GM19099 (cell line): ENCODE measurements around the gene CAPN14.

ENCODE experiments used
- POLR2A ChIP-seq: IDR thresholded peaks from 3 replicates; pipeline ENCODE4 v1.6.1; 2011; ENCODE audit warnings: low read depth; ENCODE audit not compliant: insufficient read length; ENCODE audit errors: extremely low read depth

Gene CAPN14

DNA sequence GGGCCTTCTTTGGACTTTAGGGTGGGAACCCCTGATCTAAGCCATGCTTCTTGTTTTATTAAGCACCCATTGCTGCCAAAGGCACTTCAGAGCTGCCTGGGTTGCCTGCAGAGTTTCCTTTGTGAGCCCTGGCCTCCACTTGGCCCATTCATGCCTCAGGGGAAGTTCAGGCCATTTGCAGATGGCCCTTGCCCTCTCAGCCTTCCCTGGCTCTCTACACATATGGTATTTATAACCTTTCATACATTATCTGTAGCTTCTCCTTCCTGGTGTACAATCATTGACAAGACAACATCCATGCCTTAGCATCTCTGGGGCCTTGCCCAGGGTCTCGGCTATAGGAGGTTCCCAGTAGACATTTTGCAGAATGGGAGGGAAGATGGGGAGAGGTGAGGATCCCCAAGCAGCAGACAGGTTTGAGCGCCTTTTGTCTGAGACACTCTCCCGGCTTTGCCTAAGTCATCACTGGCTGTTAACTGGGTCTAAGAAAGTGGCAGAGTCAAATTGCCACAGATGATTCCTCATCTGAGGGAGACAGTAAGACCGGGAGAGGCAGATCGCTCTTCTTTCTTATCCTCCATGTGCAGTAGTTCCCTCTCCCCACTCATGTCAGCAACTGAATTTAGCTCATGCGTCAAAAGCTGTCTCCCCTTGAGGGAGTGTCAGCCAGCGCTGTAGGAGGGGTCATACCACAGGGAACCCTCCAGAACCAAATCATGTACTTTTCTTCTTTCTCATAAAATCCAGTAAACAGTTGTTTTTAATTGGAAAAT lies 19.3 kb upstream of the CAPN14 start:
- no peak for TF ChIP-seq POLR2A

DNA sequence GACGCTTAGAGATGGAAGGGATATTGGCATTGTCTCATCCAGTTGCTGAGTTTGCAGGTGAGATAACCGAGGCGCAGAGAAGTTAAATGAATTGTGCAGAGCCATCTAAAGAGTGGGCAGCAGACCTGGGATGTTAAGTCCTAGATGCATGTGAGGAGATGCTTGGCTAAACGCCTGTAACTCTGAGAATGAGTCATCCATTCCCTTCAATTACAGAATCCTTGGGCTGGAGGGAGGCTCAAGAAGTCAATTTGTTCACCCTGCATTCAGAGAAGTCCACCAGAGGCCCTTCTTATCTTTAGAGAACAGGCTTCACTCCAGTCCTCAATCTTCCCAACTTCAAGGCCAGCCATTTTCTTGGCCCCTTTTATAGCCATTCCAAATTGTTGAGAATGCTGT lies 18.2 kb upstream of the CAPN14 start:
- no peak for TF ChIP-seq POLR2A

DNA sequence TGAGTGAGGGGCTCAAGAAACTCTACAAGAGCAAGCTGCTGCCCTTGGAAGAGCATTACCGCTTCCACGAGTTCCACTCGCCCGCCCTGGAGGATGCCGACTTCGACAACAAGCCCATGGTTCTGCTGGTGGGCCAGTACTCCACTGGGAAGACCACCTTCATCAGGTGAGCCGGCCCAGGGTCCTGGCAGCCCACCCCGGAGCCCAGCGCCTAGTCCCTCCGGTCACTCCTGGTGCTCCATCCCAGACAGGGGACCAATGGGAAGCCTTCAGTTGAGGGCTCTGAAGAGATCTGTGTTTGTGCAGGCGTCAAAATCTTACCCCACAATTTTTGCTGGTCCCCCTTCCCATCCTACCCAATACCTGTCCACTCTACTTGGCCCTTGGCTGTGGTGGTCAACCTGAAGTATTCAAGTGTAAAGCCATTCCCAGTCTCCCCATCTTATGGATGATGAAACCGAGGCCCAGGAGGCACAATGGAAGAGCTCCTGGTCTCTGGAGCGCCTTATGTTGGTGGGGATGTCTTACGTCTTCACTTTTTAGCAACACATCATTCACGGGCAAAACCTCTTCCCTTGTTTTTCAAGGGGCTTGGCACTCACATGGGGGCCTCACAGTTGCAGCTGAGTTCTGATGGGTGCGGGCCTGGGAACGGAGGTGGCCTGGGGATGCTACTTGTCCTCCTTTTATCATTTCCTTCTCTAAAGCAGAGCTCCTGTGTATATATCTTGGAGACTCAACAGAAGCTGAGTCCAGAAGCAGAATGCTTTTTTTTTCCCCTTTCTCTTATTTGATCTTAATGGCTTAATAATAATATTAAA lies 17.6 kb upstream of the CAPN14 start:
- TF ChIP-seq POLR2A: no peak

DNA sequence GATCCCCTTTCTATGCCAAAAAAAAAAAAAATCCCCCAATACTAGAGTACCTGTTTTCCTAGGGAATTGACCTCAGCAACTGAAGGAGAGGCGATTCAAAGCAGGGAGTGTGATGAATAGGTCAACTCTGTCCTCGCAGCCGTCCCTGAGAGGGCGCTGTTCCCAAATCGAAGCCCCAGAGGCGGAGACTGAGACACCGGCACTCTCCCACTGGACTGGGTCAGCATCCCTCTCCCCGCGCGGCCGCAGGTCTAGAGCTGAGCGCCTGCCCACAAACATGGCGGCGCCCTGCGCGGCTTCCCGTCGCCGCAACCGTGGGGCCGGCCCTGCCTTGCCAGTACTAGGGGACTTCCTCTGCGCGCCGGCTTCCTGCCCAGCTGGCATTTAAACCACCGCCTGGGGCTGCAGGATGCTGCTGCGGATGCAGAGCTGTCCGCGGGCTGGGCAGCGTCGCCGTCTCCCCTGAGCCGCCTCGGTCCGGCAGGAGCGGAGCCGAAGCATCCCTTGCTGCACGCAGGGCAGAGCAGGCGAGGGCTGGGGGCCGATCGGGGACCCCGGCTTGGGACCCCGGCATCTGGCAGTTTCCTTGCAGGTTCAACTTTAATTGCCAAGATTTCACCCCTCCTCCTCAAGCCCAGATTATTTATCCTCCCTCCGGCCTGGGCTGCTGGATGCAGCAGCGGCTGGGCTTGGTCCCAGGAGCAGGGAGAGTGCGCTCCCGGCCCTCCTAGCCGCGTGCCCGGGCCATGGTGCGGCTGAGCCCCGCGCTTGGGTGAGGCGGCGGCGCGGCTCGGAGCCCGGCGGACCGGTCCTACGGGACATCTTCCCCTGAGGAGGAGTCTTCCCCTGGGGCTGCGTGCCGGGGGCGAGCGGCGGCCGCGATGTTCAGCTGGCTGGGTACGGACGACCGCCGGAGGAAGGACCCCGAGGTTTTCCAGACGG lies 16.7 kb upstream of the CAPN14 start, which contains the start of gene EHD3:
EHD3 (plus strand) TSS at position 412 of the 942 bp plus-strand sequence; CDS start at position 882, 470 bp downstream.
- no peak for TF ChIP-seq POLR2A

DNA sequence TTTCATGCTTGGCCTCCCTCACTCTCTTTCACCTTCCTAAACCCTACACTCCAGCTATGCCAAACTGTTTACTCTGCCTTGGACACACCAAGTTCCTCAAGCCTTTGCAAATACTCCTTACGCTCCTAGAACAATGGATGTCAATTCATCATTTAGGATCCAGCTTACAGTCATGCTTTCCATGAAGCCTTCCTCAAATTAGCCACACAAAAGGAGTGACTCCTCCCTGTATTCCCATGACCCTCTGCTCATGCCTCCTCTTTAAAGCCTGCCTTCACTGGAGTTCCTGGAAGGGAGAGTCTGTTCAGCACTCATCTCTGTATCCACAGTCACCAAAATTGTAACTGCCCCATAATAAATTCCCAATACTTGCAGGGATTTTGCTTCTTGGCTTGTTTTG lies 15.9 kb upstream of the CAPN14 start:
- TF ChIP-seq POLR2A: no peak

DNA sequence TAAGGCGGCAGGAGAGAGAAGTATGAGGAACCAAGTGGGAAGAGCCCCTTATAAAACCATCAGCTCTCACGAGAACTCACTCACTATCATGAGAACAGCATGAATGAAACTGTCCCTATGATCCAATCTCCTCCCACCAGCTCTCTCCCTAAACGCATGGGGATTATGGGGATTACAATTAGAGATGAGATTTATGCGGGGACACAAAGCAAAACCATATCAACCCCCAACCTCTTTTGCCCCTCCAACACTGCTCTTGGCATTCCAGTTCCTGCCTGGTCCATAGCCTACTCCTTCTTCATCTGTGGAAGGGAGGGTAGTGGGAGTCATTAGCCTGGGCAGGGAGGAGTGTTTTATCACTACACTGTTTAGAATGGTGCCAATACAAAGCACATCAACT lies 15.3 kb upstream of the CAPN14 start:
- no peak for TF ChIP-seq POLR2A

DNA sequence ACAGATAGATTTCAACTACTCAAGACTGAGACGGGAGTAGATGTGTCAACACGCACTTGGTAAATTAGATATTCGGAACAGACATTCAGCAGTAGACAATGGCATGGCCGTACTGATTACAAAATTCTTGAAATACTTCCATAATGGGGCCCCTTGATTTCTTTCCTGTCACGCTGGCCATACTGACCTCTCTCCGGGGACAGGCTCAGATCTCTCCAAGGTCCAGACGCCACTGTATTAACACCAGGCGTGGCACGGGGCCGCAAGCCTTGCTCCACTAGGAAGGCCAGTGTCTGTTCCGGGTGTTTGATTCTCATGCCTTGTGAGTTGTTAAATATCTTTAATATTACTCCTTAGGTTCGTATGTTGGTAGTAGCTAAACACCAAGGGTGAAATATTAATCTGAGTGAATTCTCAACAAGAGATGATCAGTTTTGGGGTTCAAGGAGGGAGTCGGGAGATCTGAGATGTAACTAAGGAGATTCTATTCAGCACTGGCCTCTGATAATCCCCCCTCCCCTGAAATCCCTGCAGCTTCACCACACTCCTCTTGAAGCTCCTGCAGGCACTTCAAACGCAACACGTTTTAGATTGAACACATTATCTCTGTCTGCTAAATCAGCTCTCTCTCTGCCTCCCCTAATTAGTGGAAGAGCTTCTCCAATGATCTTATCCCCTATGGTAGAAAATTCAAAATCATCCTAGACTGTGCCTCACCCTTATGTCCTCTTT lies 14.4 kb upstream of the CAPN14 start:
- TF ChIP-seq POLR2A: no peak

DNA sequence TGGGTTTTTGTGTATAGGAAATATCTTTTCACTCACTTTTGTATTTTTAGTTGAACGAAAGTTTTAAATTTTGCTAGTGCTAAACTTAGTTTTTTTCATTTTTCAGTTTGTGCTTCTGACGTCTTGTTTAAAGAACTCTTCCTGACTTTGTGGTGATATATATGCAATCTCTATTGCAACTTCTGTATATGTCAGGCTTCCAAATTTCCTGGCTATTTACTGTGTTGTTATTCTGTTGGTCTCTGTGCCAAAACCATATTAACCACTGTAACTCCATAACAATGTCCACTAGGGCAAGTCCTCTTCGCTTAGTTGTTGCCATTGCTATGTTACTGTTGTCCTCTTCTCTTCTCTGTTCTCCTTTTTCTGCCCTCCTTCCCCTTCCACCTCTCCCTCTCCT lies 13.4 kb upstream of the CAPN14 start:
- TF ChIP-seq POLR2A: no peak

DNA sequence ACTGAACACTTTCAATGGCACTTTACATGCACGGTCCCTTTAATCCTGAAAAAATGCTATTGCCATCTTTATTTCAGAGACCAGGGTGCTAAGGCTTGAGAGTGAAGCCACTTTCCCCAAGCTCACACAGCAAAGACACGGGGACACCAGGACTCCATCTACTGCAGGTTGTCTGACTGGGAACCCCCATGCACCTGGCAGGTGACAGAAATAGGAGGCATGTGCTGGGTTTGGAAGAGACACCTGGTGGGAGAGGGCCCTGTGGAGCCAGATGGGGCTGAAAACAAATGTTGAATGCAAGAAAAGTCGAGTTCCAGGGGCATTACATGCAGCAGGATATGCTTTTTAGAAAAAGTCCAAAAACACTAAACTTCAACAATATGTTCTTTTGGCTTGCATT lies 11.4 kb upstream of the CAPN14 start:
- TF ChIP-seq POLR2A: no peak

DNA sequence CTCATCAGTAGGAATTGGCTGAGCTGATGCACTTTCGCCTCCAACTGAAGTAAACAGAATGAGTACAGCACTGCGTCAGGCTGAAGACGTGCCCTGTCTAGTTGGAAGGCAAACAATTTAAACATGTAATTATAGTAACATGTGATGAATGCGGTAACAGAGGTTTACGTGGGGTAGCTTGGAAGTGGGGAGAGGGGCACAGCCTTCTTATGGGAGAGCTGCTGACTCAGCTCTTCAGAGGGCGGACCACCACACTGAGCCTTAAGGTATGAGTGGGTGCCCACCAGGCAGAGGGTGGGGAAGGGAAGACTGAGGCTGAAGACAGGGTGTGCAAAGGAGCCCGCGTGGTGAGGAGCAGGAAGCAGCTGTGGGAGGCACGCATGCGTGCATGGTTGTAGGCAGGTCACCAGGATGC lies 10.4 kb upstream of the CAPN14 start:
- no peak for TF ChIP-seq POLR2A

DNA sequence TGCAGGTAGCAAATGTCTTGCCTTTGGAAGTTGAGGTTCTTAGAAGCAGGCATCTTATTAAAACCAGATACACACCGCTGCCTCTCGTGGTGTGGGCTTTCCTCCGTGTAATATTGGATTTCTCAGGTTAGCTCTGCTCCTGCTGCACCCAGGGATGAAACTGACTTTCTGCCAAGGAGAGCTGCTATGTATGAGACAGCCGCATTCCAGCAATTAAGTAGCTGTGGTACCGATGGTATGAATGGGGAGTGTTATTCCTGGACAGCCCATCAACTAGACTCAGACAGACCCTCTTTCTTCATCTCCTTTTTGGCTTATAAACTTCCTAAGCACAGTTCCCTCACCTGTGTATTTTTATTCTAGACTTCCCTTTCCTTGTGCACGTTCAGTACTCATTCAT lies 9.8 kb upstream of the CAPN14 start:
- TF ChIP-seq POLR2A: no peak

DNA sequence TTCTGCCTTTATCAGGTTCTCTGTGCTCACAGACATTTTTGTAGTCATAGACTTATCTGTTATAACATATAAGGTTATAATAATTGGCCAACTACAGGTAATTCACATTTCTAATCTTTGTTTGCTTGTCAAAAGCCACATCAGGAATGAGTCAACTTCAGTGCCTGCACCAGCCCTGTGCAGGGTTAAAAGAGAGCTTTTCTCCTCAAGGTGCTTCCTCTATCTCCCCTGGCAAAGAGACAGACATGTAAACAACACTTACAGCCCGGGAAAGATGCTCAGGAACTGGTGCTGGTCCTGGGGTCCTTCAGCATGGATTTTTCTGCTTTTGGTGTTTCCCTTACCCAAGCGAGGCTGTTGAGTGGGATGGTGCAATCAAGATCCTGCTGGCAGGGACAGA lies 9.0 kb upstream of the CAPN14 start:
- no peak for TF ChIP-seq POLR2A

DNA sequence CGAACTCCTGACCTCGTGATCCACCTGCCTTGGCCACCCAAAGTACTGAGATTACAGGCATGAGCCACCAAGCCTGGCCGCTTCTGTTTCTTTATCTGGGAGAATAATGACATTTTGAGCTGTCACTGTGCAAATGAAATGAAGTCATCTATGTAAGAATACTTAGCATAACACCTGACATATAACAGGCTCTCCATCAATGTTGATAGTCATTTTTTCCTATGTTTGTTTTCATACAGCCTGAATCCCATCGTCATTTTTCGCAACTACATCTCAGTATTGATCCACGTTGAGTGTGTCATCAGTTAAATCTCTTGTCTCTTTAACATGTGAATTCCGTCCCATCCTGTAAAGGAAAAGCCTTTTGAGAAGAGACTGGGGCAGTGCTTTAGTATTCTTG lies 6.4 kb upstream of the CAPN14 start:
- no peak for TF ChIP-seq POLR2A

DNA sequence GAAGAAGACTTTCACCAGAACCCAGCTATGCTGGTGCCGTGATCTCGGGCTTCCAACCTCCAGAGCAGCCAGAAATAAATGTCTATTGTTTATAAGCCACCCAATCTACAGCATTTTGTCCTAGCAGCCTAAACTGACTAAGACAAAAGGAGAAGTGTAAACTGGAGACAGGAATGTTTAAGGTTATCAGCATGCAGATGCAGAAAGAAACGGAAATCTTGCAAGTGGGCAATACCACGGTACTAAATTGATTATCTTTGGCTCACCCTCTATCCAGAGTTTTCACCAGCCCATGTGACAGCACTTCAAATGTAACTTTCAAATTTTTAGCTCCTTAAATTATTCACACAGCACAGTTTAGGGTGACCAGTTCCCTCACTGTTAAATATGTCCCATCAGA lies 5.7 kb upstream of the CAPN14 start:
- no peak for TF ChIP-seq POLR2A
